Thyroid gland (tissue), 4 donors: Measurements from ENCODE around the gene ATP6V0B.

Source experiments
- POLR2A ChIP-seq, 2 donors: fragments of 450-650 bp; IDR thresholded peaks; one replicate each; pipeline ENCODE4 v1.6.1; 2017; ENCODE audit warnings: antibody characterized with exemption in 2 of 2, mild to moderate bottlenecking in 2 of 2, moderate library complexity in 1 of 2
- TF ChIP-seq, protein P1 (sequence below), 6 experiments: fragments of 200-600 bp in 3 of 6; fragments of 450-650 bp in 3 of 6; sonication (generic) in 3 of 6; IDR thresholded peaks; one replicate each; pipeline ENCODE4 v1.5.1; 2016 to 2019; ENCODE audit warnings: antibody characterized with exemption in 6 of 6, mild to moderate bottlenecking in 2 of 6, inconsistent platforms in 1 of 6, moderate library complexity in 1 of 6

DNA sequence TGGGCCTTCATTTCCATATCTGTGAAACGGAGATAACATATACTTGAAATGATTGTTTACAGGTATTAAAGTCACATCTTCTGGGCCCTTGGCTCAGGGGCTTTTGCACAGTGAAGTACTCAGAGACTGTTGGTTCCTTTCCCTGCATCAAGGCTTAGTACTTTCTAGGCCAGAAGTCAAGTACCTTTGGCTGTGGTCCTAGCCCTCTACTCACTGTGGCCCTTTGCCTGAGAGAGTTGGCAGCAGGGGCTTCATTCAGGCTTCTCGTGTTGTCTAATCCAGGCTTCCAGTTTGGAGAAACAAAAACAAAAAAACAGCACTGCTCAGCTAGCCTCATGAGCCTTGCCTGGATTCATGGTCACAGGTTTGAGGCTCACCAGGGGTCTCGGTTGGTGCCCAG lies 13.1 kb upstream of the ATP6V0B start:
- TF ChIP-seq, protein P1, sequence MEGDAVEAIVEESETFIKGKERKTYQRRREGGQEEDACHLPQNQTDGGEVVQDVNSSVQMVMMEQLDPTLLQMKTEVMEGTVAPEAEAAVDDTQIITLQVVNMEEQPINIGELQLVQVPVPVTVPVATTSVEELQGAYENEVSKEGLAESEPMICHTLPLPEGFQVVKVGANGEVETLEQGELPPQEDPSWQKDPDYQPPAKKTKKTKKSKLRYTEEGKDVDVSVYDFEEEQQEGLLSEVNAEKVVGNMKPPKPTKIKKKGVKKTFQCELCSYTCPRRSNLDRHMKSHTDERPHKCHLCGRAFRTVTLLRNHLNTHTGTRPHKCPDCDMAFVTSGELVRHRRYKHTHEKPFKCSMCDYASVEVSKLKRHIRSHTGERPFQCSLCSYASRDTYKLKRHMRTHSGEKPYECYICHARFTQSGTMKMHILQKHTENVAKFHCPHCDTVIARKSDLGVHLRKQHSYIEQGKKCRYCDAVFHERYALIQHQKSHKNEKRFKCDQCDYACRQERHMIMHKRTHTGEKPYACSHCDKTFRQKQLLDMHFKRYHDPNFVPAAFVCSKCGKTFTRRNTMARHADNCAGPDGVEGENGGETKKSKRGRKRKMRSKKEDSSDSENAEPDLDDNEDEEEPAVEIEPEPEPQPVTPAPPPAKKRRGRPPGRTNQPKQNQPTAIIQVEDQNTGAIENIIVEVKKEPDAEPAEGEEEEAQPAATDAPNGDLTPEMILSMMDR (IDR thresholded peaks at IDR 0.05), result no peak
- TF ChIP-seq POLR2A (IDR thresholded peaks at IDR 0.05), result no peak
